A549 (cell line): Measurements from ENCODE around the gene DOP1B.

Experiments
- CEBPB ChIP-seq, 2 experiments: fragments of >200 bp in 1 of 2; sonication (Bioruptor Twin) in 1 of 2; formaldehyde crosslinking in 1 of 2; IDR thresholded peaks; 2 replicates each; pipeline ENCODE4 v1.6.1; 2012 to 2016
- CHD2 ChIP-seq: fragments of 150-350 bp; IDR thresholded peaks from 2 replicates; pipeline ENCODE4 v1.6.1; 2014; ENCODE audit warnings: low read length; ENCODE audit not compliant: partially characterized antibody
- HMGXB4 ChIP-seq: fragments of 250-450 bp; sonication (Bioruptor Pico); IDR thresholded peaks from 2 replicates; pipeline ENCODE4 v1.5.0; 2021; ENCODE audit warnings: mild to moderate bottlenecking, moderate library complexity, borderline replicate concordance
- JUN ChIP-seq, 2 experiments: fragments of >200 bp; sonication (Bioruptor Twin); formaldehyde crosslinking; IDR thresholded peaks; 2 replicates in 1 of 2; 3 replicates in 1 of 2; pipeline ENCODE4 v1.6.1; 2016 to 2017
- JUNB ChIP-seq: fragments of >200 bp; sonication (Bioruptor Twin); formaldehyde crosslinking; IDR thresholded peaks from 2 replicates; pipeline ENCODE4 v1.6.1; 2016
- MAFK ChIP-seq: fragments of 450-650 bp; IDR thresholded peaks from 2 replicates; pipeline ENCODE4 v1.6.1; 2014; ENCODE audit not compliant: partially characterized antibody
- PHF8 ChIP-seq: fragments of 200-600 bp; sonication (generic); IDR thresholded peaks from 2 replicates; pipeline ENCODE4 v1.6.1; 2016; ENCODE audit warnings: low read depth, mild to moderate bottlenecking, antibody characterized with exemption, moderate library complexity, borderline replicate concordance
- POLR2A ChIP-seq: IDR thresholded peaks from 2 replicates; pipeline ENCODE4 v1.6.1; 2012; ENCODE audit warnings: mild to moderate bottlenecking, low read length
- RCOR1 ChIP-seq: fragments of 150-350 bp; IDR thresholded peaks from 2 replicates; pipeline ENCODE4 v1.6.1; 2014; ENCODE audit warnings: antibody characterized with exemption, low read length, low read depth
- REST ChIP-seq: fragments of 200-600 bp; sonication (generic); IDR thresholded peaks from 2 replicates; pipeline ENCODE4 v1.6.1; 2016; ENCODE audit warnings: antibody characterized with exemption, mild to moderate bottlenecking, moderate library complexity
- RNF2 ChIP-seq: fragments of 200-600 bp; sonication (generic); IDR thresholded peaks from 2 replicates; pipeline ENCODE4 v1.6.1; 2016; ENCODE audit warnings: low read depth, mild to moderate bottlenecking, antibody characterized with exemption, moderate library complexity, borderline replicate concordance
- SREBF2 ChIP-seq: fragments of 450-650 bp; IDR thresholded peaks from 2 replicates; pipeline ENCODE4 v1.6.1; 2014; ENCODE audit warnings: mild to moderate bottlenecking, moderate library complexity
- TF ChIP-seq, protein P1 (sequence below): fragments of >200 bp; sonication (Bioruptor Twin); formaldehyde crosslinking; IDR thresholded peaks from 3 replicates; pipeline ENCODE4 v1.5.1; 2016
- TF ChIP-seq, protein P2 (sequence below): IDR thresholded peaks from 2 replicates; pipeline ENCODE4 v1.6.1; 2012

- TF ChIP-seq JUN (IDR thresholded peaks at IDR 0.05) = no peak
- TF ChIP-seq HMGXB4 (CRISPR knock-in tag) = no peak
- TF ChIP-seq, protein P1, sequence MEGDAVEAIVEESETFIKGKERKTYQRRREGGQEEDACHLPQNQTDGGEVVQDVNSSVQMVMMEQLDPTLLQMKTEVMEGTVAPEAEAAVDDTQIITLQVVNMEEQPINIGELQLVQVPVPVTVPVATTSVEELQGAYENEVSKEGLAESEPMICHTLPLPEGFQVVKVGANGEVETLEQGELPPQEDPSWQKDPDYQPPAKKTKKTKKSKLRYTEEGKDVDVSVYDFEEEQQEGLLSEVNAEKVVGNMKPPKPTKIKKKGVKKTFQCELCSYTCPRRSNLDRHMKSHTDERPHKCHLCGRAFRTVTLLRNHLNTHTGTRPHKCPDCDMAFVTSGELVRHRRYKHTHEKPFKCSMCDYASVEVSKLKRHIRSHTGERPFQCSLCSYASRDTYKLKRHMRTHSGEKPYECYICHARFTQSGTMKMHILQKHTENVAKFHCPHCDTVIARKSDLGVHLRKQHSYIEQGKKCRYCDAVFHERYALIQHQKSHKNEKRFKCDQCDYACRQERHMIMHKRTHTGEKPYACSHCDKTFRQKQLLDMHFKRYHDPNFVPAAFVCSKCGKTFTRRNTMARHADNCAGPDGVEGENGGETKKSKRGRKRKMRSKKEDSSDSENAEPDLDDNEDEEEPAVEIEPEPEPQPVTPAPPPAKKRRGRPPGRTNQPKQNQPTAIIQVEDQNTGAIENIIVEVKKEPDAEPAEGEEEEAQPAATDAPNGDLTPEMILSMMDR = no peak
- TF ChIP-seq MAFK = no peak
- TF ChIP-seq CHD2 = no peak
- no peak for TF ChIP-seq POLR2A
- no peak for TF ChIP-seq PHF8
- TF ChIP-seq SREBF2 = no peak
- TF ChIP-seq, protein P2, sequence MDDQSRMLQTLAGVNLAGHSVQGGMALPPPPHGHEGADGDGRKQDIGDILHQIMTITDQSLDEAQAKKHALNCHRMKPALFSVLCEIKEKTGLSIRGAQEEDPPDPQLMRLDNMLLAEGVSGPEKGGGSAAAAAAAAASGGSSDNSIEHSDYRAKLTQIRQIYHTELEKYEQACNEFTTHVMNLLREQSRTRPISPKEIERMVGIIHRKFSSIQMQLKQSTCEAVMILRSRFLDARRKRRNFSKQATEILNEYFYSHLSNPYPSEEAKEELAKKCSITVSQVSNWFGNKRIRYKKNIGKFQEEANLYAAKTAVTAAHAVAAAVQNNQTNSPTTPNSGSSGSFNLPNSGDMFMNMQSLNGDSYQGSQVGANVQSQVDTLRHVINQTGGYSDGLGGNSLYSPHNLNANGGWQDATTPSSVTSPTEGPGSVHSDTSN = no peak
- no peak for TF ChIP-seq CEBPB (IDR thresholded peaks at IDR 0.05)
- TF ChIP-seq REST = no peak
- TF ChIP-seq JUNB = no peak
- no peak for TF ChIP-seq RCOR1
- TF ChIP-seq RNF2 = no peak
Observed at GRCh38 chr21:36186506-36187399, 30.1 kb downstream of the DOP1B start.
